Measurements from ENCODE around the gene SYNE1. TPM values are rescaled to one million over a fixed set of nuclear protein-coding genes. Genes with fewer than 3 reads are reported as not detected.
"Not testable (repeated sequence)": the region's sequence is repeated elsewhere in the genome, so short reads cannot be mapped to it uniquely, and the experiment has no call there.

SYNE1 gene
- polyA plus RNA-seq, 1 donor from 2014 or later = 38.5 TPM

DNA sequence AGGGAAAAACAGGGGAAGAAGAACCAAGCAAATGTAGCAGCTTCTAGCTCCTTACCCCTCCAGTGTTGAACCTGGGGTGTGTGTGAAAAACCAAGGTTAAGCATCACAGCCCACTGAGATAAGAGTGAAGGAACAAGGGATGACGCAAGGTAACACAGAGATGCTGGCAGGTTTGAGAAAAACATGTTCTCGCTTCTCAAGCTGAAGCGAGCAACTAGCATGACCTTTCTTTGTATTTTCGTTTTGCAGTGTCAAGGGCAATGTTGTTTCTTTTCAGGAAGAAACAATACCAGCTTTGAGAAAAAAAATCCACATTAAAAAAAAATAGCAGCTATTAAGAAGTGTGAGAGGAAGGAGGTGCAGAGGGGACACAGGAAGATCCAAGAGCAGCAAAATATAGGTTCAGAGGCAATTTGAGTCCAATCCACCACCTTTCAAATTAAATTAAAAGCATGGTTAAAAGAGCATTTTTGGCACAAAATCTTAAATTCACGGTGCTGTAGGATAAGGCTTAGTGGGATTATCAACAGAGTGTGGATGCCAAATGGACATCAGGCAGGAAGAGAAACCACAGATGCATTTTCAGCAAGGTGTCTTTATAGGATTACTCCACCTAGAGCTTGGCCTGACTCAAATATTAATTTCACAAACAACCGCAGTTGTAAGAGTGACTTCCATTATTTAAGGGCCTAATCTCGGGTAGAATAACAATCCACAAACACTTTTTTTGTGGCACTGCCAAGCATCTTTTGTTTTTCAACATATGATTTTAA, 70.9 kb downstream of the SYNE1 start:
- Histone ChIP-seq H3K36me3 (ENCODE audit: insufficient read depth, low read length) (no peaks in the 10 kb centered on the region), H3K4me2 (ENCODE audit: low read length) (no peak overlapping the region), H4K20me1 (ENCODE audit: insufficient read depth) (no peaks in the 10 kb centered on the region), H3K27ac (ENCODE audit: low read length) (no peak overlapping the region), H3K4me3 (ENCODE audit: low read length) (no peak overlapping the region), H3K9ac (ENCODE audit: low read length) (no peak overlapping the region), H3K27me3 (ENCODE audit: insufficient read depth, low read depth, low read length) (no peaks in the 10 kb centered on the region), H2AFZ (ENCODE audit: low read depth, low read length) (no peak overlapping the region), H3K9me2 (ENCODE audit: insufficient read depth, low read length) (no peaks in the 10 kb centered on the region), H3F3A (ENCODE audit: insufficient read depth, low read length, poor library complexity, severe bottlenecking) (no peaks in the 10 kb centered on the region), H3K79me2 (replicated peaks; ENCODE audit: insufficient read depth, low read length) (no peaks in the 10 kb centered on the region), H3K9me3 (ENCODE audit: low read length) (peaks cover 4% of the 10 kb centered on the region)
- TF ChIP-seq SMC3 (conservative IDR thresholded peaks at IDR 0.05; ENCODE audit: poor library complexity) = no peak
- no peak for TF ChIP-seq TAF1 (IDR thresholded peaks at IDR 0.05; ENCODE audit: low read depth)
- no peak for TF ChIP-seq POLR2AphosphoS5 (IDR thresholded peaks at IDR 0.05)
- no peak for TF ChIP-seq MXI1 (conservative IDR thresholded peaks at IDR 0.05; ENCODE audit: poor library complexity, severe bottlenecking)
- TF ChIP-seq EZH2 (IDR thresholded peaks at IDR 0.05; ENCODE audit: borderline replicate concordance, insufficient read depth, low read length, poor library complexity, severe bottlenecking) = no peak
- TF ChIP-seq EP300 (conservative IDR thresholded peaks at IDR 0.05; ENCODE audit: poor library complexity, severe bottlenecking) = no peak
- no peak for TF ChIP-seq RAD21 (conservative IDR thresholded peaks at IDR 0.05)

DNA sequence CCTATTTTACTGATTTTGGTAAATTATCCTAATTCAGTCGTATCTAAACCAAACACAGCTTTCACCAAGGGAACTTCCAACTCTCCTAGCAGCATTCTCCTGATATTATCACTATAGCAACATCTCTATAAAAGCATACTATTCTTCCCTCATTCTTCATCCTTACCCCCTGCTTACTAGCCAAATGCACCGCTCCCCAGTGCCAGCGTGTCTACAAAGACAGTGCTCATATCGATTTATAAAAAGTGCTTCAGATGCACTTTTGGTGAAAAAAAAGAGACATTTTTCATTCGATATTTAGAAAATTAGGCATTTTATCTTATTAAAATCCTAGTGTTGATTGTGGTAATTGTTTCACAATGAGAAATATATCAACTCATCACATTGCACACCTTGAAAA, 74.0 kb downstream of the SYNE1 start:
- H3K27ac ChIP-seq (ENCODE audit: low read length) = no peak overlapping the region
- H3K4me3 ChIP-seq (ENCODE audit: low read length) = no peak overlapping the region
- no peaks in the 10 kb centered on the region for H4K20me1 ChIP-seq (ENCODE audit: insufficient read depth)
- H3F3A ChIP-seq (ENCODE audit: insufficient read depth, low read length, poor library complexity, severe bottlenecking) = no peaks in the 10 kb centered on the region
- peaks cover 4% of the 10 kb centered on the region for H3K9me3 ChIP-seq (ENCODE audit: low read length)
- no peaks in the 10 kb centered on the region for H3K36me3 ChIP-seq (ENCODE audit: insufficient read depth, low read length)
- no peaks in the 10 kb centered on the region for H3K27me3 ChIP-seq (ENCODE audit: insufficient read depth, low read depth, low read length)
- no peak overlapping the region for H2AFZ ChIP-seq (ENCODE audit: low read depth, low read length)
- TF ChIP-seq, protein P1, sequence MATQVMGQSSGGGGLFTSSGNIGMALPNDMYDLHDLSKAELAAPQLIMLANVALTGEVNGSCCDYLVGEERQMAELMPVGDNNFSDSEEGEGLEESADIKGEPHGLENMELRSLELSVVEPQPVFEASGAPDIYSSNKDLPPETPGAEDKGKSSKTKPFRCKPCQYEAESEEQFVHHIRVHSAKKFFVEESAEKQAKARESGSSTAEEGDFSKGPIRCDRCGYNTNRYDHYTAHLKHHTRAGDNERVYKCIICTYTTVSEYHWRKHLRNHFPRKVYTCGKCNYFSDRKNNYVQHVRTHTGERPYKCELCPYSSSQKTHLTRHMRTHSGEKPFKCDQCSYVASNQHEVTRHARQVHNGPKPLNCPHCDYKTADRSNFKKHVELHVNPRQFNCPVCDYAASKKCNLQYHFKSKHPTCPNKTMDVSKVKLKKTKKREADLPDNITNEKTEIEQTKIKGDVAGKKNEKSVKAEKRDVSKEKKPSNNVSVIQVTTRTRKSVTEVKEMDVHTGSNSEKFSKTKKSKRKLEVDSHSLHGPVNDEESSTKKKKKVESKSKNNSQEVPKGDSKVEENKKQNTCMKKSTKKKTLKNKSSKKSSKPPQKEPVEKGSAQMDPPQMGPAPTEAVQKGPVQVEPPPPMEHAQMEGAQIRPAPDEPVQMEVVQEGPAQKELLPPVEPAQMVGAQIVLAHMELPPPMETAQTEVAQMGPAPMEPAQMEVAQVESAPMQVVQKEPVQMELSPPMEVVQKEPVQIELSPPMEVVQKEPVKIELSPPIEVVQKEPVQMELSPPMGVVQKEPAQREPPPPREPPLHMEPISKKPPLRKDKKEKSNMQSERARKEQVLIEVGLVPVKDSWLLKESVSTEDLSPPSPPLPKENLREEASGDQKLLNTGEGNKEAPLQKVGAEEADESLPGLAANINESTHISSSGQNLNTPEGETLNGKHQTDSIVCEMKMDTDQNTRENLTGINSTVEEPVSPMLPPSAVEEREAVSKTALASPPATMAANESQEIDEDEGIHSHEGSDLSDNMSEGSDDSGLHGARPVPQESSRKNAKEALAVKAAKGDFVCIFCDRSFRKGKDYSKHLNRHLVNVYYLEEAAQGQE (IDR thresholded peaks at IDR 0.05; ENCODE audit: borderline replicate concordance) = no peak
- TF ChIP-seq MXI1 (conservative IDR thresholded peaks at IDR 0.05; ENCODE audit: poor library complexity, severe bottlenecking) (no peak), CTCF (IDR thresholded peaks at IDR 0.05; ENCODE audit: poor library complexity, severe bottlenecking) (no peak), RAD21 (conservative IDR thresholded peaks at IDR 0.05) (no peak), POLR2AphosphoS5 (IDR thresholded peaks at IDR 0.05) (no peak), EZH2 (IDR thresholded peaks at IDR 0.05; ENCODE audit: borderline replicate concordance, insufficient read depth, low read length, poor library complexity, severe bottlenecking) (no peak), SMC3 (conservative IDR thresholded peaks at IDR 0.05; ENCODE audit: poor library complexity) (no peak), TAF1 (IDR thresholded peaks at IDR 0.05; ENCODE audit: low read depth) (no peak), EP300 (conservative IDR thresholded peaks at IDR 0.05; ENCODE audit: poor library complexity, severe bottlenecking) (no peak)
- no peaks in the 10 kb centered on the region for H3K79me2 ChIP-seq (replicated peaks; ENCODE audit: insufficient read depth, low read length)
- H3K9me2 ChIP-seq (ENCODE audit: insufficient read depth, low read length) = no peaks in the 10 kb centered on the region
- no peak overlapping the region for H3K4me2 ChIP-seq (ENCODE audit: low read length)
- H3K9ac ChIP-seq (ENCODE audit: low read length) = no peak overlapping the region

DNA sequence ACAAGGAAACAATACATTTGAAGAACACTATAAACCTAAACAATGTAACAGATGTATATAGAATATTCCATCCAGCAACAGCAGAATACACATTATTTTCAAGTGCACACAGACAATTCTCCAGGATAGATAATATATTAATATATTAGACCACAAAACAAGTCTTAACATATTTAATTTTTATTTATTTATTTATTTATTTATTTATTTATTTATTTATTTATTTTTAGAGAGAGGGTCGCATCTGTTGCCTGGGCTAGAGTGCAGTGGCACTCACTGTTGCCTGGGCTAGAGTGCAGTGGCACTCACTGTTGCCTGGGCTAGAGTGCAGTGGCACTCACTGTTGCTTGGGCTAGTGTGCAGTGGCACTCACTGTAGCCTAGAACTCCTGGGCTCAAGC, 78.4 kb downstream of the SYNE1 start:
- not testable (repeated sequence) for H3F3A ChIP-seq (ENCODE audit: insufficient read depth, low read length, poor library complexity, severe bottlenecking); H3K9ac ChIP-seq (ENCODE audit: low read length); H3K4me3 ChIP-seq (ENCODE audit: low read length); H3K27me3 ChIP-seq (ENCODE audit: insufficient read depth, low read depth, low read length); H3K9me2 ChIP-seq (ENCODE audit: insufficient read depth, low read length); H3K4me2 ChIP-seq (ENCODE audit: low read length); H3K79me2 ChIP-seq (replicated peaks; ENCODE audit: insufficient read depth, low read length); H2AFZ ChIP-seq (ENCODE audit: low read depth, low read length); H3K36me3 ChIP-seq (ENCODE audit: insufficient read depth, low read length); H3K9me3 ChIP-seq (ENCODE audit: low read length); H3K27ac ChIP-seq (ENCODE audit: low read length); H4K20me1 ChIP-seq (ENCODE audit: insufficient read depth)
